Karpas-422 (cell line): ENCODE data around the gene SLC12A2. TPM values are rescaled to one million over a fixed set of nuclear protein-coding genes. Genes with fewer than 3 reads are reported as not detected.

Experiments used
- DNase-seq: peaks from one replicate; pipeline ENCODE4 v3.0.0-alpha.2; 2015
- H2AFZ ChIP-seq: fragments of 200-600 bp; sonication (generic); 2 replicates; pipeline ENCODE4 v1.6.1; 2014; ENCODE audit warnings: antibody characterized with exemption, low read length, mixed read lengths
- H3K27ac ChIP-seq: fragments of 200-600 bp; sonication (generic); 2 replicates; pipeline ENCODE4 v1.5.1; 2014; ENCODE audit warnings: mild to moderate bottlenecking, low read length, moderate library complexity
- H3K27me3 ChIP-seq: fragments of 200-600 bp; sonication (generic); 2 replicates; pipeline ENCODE4 v1.6.1; 2014; ENCODE audit warnings: low read length, mixed read lengths
- H3K36me3 ChIP-seq: fragments of 200-600 bp; sonication (generic); 2 replicates; pipeline ENCODE4 v1.6.1; 2014; ENCODE audit warnings: low read length, mixed read lengths; ENCODE audit not compliant: insufficient read depth
- H3K4me1 ChIP-seq: fragments of 200-600 bp; sonication (generic); 2 replicates; pipeline ENCODE4 v1.6.1; 2014; ENCODE audit warnings: mild to moderate bottlenecking, low read length, mixed read lengths
- H3K4me2 ChIP-seq: fragments of 200-600 bp; sonication (generic); 2 replicates; pipeline ENCODE4 v1.6.1; 2014; ENCODE audit warnings: low read length, low read depth, mild to moderate bottlenecking; ENCODE audit not compliant: poor library complexity, severe bottlenecking
- H3K4me3 ChIP-seq: fragments of 200-600 bp; sonication (generic); 2 replicates; pipeline ENCODE4 v1.5.1; 2014; ENCODE audit warnings: mild to moderate bottlenecking, antibody characterized with exemption, low read length, mixed read lengths
- H3K79me2 ChIP-seq: fragments of 200-600 bp; sonication (generic); 2 replicates; pipeline ENCODE4 v1.6.1; 2014; ENCODE audit warnings: mild to moderate bottlenecking, low read length, mixed read lengths
- H3K9ac ChIP-seq: fragments of 200-600 bp; sonication (generic); 2 replicates; pipeline ENCODE4 v1.6.0; 2014; ENCODE audit warnings: low read length
- H3K9me2 ChIP-seq: fragments of 200-600 bp; sonication (generic), shearing (Covaris generic); replicated peaks from 2 replicates; pipeline ENCODE4 v1.6.0; 2014; ENCODE audit warnings: mild to moderate bottlenecking, low read length, moderate library complexity; ENCODE audit not compliant: insufficient read depth
- H3K9me3 ChIP-seq: fragments of 300-700, 200-600 bp; sonication (generic); 2 replicates; pipeline ENCODE4 v1.6.1; 2014; ENCODE audit warnings: low read length, mixed read lengths
- H4K20me1 ChIP-seq: fragments of 200-600 bp; sonication (generic); 2 replicates; pipeline ENCODE4 v1.6.1; 2014; ENCODE audit warnings: mild to moderate bottlenecking, antibody characterized with exemption, low read length, low read depth; ENCODE audit not compliant: insufficient read depth
- total RNA-seq: library from RNA; depleted of rRNA; stranded (reverse); fragments of >200 nt; shearing (Covaris generic); gene quantifications from 2 replicates; pipeline ENCODE4 v1.2.3, GENCODE V29; 2014; ENCODE audit warnings: low replicate concordance

The SLC12A2 gene
- total RNA-seq, 1 experiment from 2014 or later: 297 TPM

DNA sequence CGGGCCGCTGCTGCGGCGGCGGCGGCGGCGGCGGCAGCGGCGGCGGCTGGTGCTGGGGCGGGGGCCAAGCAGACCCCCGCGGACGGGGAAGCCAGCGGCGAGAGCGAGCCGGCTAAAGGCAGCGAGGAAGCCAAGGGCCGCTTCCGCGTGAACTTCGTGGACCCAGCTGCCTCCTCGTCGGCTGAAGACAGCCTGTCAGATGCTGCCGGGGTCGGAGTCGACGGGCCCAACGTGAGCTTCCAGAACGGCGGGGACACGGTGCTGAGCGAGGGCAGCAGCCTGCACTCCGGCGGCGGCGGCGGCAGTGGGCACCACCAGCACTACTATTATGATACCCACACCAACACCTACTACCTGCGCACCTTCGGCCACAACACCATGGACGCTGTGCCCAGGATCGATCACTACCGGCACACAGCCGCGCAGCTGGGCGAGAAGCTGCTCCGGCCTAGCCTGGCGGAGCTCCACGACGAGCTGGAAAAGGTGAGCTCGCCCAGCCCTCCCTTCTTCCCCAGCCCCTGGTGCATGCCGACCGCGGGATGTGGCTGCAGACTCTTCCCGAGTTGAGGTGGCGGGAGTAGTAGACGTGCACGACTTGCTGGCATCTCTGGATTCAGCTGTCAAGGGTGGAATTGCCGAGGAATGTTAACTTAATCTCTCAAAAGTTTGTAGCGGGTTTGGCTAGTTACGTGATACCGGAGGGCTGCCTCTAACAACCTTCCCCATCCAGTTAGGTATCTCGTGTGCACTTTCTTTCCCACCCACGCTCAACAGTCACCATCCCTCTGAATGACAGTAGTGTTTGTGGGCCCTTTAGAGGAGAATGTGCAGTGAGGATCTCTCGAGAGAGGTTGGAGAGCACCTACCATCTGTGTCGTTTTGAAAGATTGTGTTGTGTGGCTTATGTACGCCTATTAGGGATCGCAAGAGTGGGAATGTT lies 932 bp downstream of the SLC12A2 start:
- Histone ChIP-seq H2AFZ (no peak overlapping the region), H3K27me3 (no peaks in the 10 kb centered on the region), H3K9me3 (no peaks in the 10 kb centered on the region), H3K27ac (peak overlapping the region; percentile 70), H3K4me2 (peak overlapping the region; percentile 88), H3K9me2 (no peaks in the 10 kb centered on the region), H3K4me3 (peak overlapping the region; percentile 76), H3K9ac (peak overlapping the region; percentile 95), H3K36me3 (peaks cover 47% of the 10 kb centered on the region), H3K79me2 (peaks cover 90% of the 10 kb centered on the region), H4K20me1 (peaks cover 48% of the 10 kb centered on the region), H3K4me1 (peaks cover 51% of the 10 kb centered on the region)
- peak; percentile 71 for DNase-seq

DNA sequence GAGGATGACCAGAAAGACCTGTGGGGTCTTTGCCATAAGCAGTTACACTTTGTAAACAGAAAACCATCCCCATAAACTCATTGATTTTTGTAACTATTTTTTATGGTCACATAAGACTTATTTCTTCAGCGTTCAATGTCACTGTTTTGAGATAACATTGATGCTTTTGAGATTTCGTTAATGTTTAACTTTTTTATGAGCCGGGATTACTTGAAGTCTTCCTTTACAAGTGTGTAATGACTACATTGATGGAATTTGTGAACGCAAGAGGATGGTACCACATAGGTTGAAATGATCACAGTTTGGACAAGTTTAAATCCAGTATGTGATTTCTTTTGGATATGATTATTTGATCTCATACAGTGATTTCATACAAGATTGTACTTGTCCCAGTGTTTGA lies 1.8 kb downstream of the SLC12A2 start:
- peaks cover 57% of the 10 kb centered on the region for H4K20me1 ChIP-seq
- H3K9me2 ChIP-seq: no peaks in the 10 kb centered on the region
- peak; percentile 60 for DNase-seq
- H3K9ac ChIP-seq: peak overlapping the region; percentile 95
- no peaks in the 10 kb centered on the region for H3K27me3 ChIP-seq
- H3K27ac ChIP-seq: peak overlapping the region; percentile 70
- no peak overlapping the region for H2AFZ ChIP-seq
- peaks cover 51% of the 10 kb centered on the region for H3K4me1 ChIP-seq
- peaks cover 56% of the 10 kb centered on the region for H3K36me3 ChIP-seq
- no peaks in the 10 kb centered on the region for H3K9me3 ChIP-seq
- H3K79me2 ChIP-seq: peaks cover 90% of the 10 kb centered on the region
- peak overlapping the region; percentile 88 for H3K4me2 ChIP-seq
- H3K4me3 ChIP-seq: peak overlapping the region; percentile 76

DNA sequence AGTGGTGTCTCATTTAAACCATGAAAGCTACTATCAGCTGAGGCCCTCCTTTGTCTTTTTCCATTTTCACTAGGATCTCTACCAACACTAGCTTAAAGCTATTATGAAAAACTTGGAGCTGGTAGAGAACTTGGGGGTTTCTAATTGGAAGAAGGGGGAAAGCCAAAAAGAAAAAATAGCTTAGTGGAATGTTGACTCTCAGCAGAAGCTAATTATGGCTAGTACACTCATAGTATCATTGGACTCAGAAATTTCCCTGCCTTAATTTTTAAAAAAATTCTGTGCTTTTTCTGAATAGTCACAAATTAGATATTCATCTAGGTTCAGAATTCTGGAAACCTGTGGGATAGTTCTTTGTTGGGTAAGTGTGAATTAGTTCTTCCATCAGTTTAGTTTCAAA lies 8.0 kb downstream of the SLC12A2 start:
- no peak for DNase-seq
- no peaks in the 10 kb centered on the region for H3K9me2 ChIP-seq
- no peaks in the 10 kb centered on the region for H3K27me3 ChIP-seq
- H3K4me1 ChIP-seq: peaks cover 60% of the 10 kb centered on the region
- peaks cover 100% of the 10 kb centered on the region for H3K79me2 ChIP-seq
- no peak overlapping the region for H2AFZ ChIP-seq
- H3K36me3 ChIP-seq: peaks cover 96% of the 10 kb centered on the region
- H3K4me3 ChIP-seq: no peak overlapping the region
- peaks cover under 1% of the 10 kb centered on the region for H3K9me3 ChIP-seq
- no peak overlapping the region for H3K27ac ChIP-seq
- H3K9ac ChIP-seq: no peak overlapping the region
- peaks cover 87% of the 10 kb centered on the region for H4K20me1 ChIP-seq
- H3K4me2 ChIP-seq: no peak overlapping the region

DNA sequence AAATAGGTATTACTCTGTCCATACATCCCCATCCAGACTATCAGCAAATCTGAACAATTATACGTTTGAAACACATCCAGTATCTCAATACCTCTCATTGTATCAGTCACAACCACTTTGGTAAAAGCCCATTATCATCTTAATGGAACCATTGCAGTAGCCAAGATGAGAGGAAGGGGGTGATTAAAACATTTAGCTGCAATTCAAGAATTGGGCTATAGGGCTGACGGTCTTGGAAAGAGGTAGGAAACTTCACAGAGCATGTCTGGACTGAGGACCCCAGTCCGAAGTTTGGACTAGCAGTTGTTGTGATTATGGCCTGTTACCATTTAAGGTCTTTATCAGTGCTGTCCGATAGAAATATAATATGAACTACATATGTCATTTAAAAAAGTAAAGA lies 8.6 kb downstream of the SLC12A2 start:
- H3K36me3 ChIP-seq: peaks cover 96% of the 10 kb centered on the region
- H3K27ac ChIP-seq: no peak overlapping the region
- no peak overlapping the region for H3K4me3 ChIP-seq
- H3K9me2 ChIP-seq: no peaks in the 10 kb centered on the region
- peaks cover 5% of the 10 kb centered on the region for H3K9me3 ChIP-seq
- H4K20me1 ChIP-seq: peaks cover 84% of the 10 kb centered on the region
- peaks cover 100% of the 10 kb centered on the region for H3K79me2 ChIP-seq
- H3K9ac ChIP-seq: no peak overlapping the region
- peaks cover 58% of the 10 kb centered on the region for H3K4me1 ChIP-seq
- DNase-seq: no peak
- H3K27me3 ChIP-seq: no peaks in the 10 kb centered on the region
- no peak overlapping the region for H3K4me2 ChIP-seq
- no peak overlapping the region for H2AFZ ChIP-seq

- Histone ChIP-seq H3K4me3 (no peak overlapping the region), H3K4me1 (peaks cover 58% of the 10 kb centered on the region), H3K4me2 (no peak overlapping the region), H2AFZ (no peak overlapping the region), H4K20me1 (peaks cover 81% of the 10 kb centered on the region), H3K9ac (no peak overlapping the region), H3K27ac (no peak overlapping the region), H3K36me3 (peaks cover 98% of the 10 kb centered on the region), H3K27me3 (no peaks in the 10 kb centered on the region), H3K9me2 (no peaks in the 10 kb centered on the region), H3K9me3 (peaks cover 5% of the 10 kb centered on the region), H3K79me2 (peaks cover 100% of the 10 kb centered on the region)
- no peak for DNase-seq
Observed at GRCh38 chr5:128093368-128093767, 9.8 kb downstream of the SLC12A2 start.

DNA sequence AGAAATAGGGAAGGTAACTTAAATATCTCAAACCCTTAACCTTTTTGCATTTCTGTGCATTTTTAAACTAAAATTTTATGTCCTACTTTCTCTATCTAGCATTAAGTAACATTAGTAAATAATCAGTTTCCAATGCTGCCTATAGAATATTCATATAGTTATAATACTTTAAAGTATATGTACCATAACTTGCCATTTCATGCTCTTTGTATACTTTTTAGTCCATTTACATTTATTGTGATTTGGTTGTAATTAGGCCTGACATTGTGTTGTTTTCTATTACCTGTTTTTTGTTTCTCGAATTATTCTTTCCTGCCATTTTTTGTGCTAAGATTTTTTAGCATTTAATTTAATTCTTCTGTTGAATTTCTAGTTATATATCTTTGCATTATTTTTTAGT lies 13.7 kb downstream of the SLC12A2 start:
- no peaks in the 10 kb centered on the region for H3K9me2 ChIP-seq
- H3K9me3 ChIP-seq: peaks cover 5% of the 10 kb centered on the region
- H3K36me3 ChIP-seq: peaks cover 97% of the 10 kb centered on the region
- H3K4me2 ChIP-seq: no peak overlapping the region
- 0 out of 2 replicates have a peak overlapping the region, but pooled peaks have one; percentile 53 for H3K27ac ChIP-seq
- H3K79me2 ChIP-seq: peaks cover 100% of the 10 kb centered on the region
- DNase-seq: no peak
- no peak overlapping the region for H3K4me3 ChIP-seq
- H3K27me3 ChIP-seq: no peaks in the 10 kb centered on the region
- no peak overlapping the region for H2AFZ ChIP-seq
- no peak overlapping the region for H3K9ac ChIP-seq
- peaks cover 80% of the 10 kb centered on the region for H4K20me1 ChIP-seq
- H3K4me1 ChIP-seq: peaks cover 61% of the 10 kb centered on the region

DNA sequence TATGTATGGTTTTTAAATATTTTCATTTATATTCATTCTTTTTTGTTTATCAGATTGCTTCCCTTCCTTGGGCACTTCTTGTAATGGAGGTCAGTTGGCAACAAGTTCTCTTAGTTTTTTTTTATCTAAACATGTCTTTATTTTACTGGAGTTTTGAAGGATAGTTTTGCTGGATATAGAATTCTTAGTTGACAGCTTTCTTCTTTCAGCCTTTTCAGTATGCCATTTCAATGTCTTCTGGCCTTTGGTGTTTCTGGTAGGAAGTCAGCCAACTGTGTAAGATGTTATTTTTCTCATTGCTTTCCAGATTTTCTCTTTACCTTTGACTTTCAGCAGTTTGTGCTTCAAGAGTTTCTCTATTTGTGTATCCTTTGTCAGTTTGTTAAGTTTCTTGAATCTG lies 14.2 kb downstream of the SLC12A2 start:
- Histone ChIP-seq H4K20me1 (peaks cover 82% of the 10 kb centered on the region), H3K4me1 (peaks cover 61% of the 10 kb centered on the region), H3K9ac (no peak overlapping the region), H3K79me2 (peaks cover 100% of the 10 kb centered on the region), H3K36me3 (peaks cover 95% of the 10 kb centered on the region), H3K27me3 (no peaks in the 10 kb centered on the region), H3K9me3 (peaks cover 5% of the 10 kb centered on the region), H3K9me2 (no peaks in the 10 kb centered on the region), H3K27ac (peak overlapping the region; percentile 53), H3K4me3 (no peak overlapping the region), H2AFZ (no peak overlapping the region), H3K4me2 (peak overlapping the region; percentile 26)
- no peak for DNase-seq

- H3K27me3 ChIP-seq: no peaks in the 10 kb centered on the region
Observed at GRCh38 chr5:128099944-128100343, 16.4 kb downstream of the SLC12A2 start.

More at GRCh38 chr5:128099944-128100343, 16.4 kb downstream of the SLC12A2 start:
- Histone ChIP-seq H3K79me2 (peaks cover 98% of the 10 kb centered on the region), H3K9me2 (no peaks in the 10 kb centered on the region), H3K4me1 (peaks cover 62% of the 10 kb centered on the region), H2AFZ (no peak overlapping the region), H3K27ac (peak overlapping the region; percentile 3; the same call in 1 of the 2 replicates), H3K4me2 (peak overlapping the region; percentile 16), H3K9me3 (peaks cover 5% of the 10 kb centered on the region), H3K4me3 (no peak overlapping the region), H3K36me3 (peaks cover 91% of the 10 kb centered on the region), H4K20me1 (peaks cover 77% of the 10 kb centered on the region), H3K9ac (no peak overlapping the region)
- DNase-seq: no peak
